ENCODE measurements around the gene RAET1L. TPM values are rescaled to one million over a fixed set of nuclear protein-coding genes. Genes with fewer than 3 reads are reported as not detected.
"Not testable (repeated sequence)": the region's sequence is repeated elsewhere in the genome, so short reads cannot be mapped to it uniquely, and the experiment has no call there.

The RAET1L gene
- total RNA-seq, 1 experiment from 2014 or later: 1.3 TPM

GRCh38 chr6:150065083-150065482, 39.8 kb upstream of the RAET1L start:
- H3K27me3 Mint-ChIP-seq (ENCODE audit: unreplicated experiment): no peaks in the 10 kb centered on the region
- CTCF ChIA-PET: no interaction called here
- no peaks in the 10 kb centered on the region for H3K9me3 Mint-ChIP-seq (ENCODE audit: low read depth, unreplicated experiment)
- intact Hi-C loops (cut with micrococcal nuclease; ENCODE audit: unreplicated experiment): no loop called here
- H3K4me3 Mint-ChIP-seq (ENCODE audit: low read depth, unreplicated experiment): no peak overlapping the region
- peaks cover 4% of the 10 kb centered on the region for H3K4me1 Mint-ChIP-seq (ENCODE audit: low read depth, unreplicated experiment)
- no peak for DNase-seq
- BruUV-seq (replicated peaks): no TSS peak
- no peak for TF ChIP-seq CTCF (IDR thresholded peaks at IDR 0.05; ENCODE audit: unreplicated experiment)
- H3K27ac Mint-ChIP-seq (ENCODE audit: unreplicated experiment): no peak overlapping the region
- peaks cover 8% of the 10 kb centered on the region for H3K36me3 Mint-ChIP-seq (ENCODE audit: insufficient read depth, unreplicated experiment)

- Mint-ChIP-seq H3K27me3 (ENCODE audit: unreplicated experiment) (no peaks in the 10 kb centered on the region), H3K9me3 (ENCODE audit: low read depth, unreplicated experiment) (no peaks in the 10 kb centered on the region), H3K27ac (ENCODE audit: unreplicated experiment) (no peak overlapping the region), H3K36me3 (ENCODE audit: insufficient read depth, unreplicated experiment) (peaks cover 3% of the 10 kb centered on the region), H3K4me3 (ENCODE audit: low read depth, unreplicated experiment) (no peak overlapping the region), H3K4me1 (ENCODE audit: low read depth, unreplicated experiment) (no peaks in the 10 kb centered on the region)
- no peak for DNase-seq
- intact Hi-C loops (cut with micrococcal nuclease; ENCODE audit: unreplicated experiment): no loop called here
- no peak for TF ChIP-seq CTCF (IDR thresholded peaks at IDR 0.05; ENCODE audit: unreplicated experiment)
- CTCF ChIA-PET: no interaction called here
- BruUV-seq (replicated peaks): no TSS peak
Observed at GRCh38 chr6:150063640-150064039, 38.3 kb upstream of the RAET1L start.

- DNase-seq; H3K9me3 Mint-ChIP-seq (ENCODE audit: low read depth, unreplicated experiment); CTCF ChIA-PET; H3K27ac Mint-ChIP-seq (ENCODE audit: unreplicated experiment); H3K4me1 Mint-ChIP-seq (ENCODE audit: low read depth, unreplicated experiment); H3K36me3 Mint-ChIP-seq (ENCODE audit: insufficient read depth, unreplicated experiment); intact Hi-C loops (cut with micrococcal nuclease; ENCODE audit: unreplicated experiment); BruUV-seq (replicated peaks); H3K4me3 Mint-ChIP-seq (ENCODE audit: low read depth, unreplicated experiment): not testable (repeated sequence)
- H3K27me3 Mint-ChIP-seq (ENCODE audit: unreplicated experiment): peaks cover 20% of the 10 kb centered on the region
Observed at GRCh38 chr6:150059973-150060372, 34.6 kb upstream of the RAET1L start.

- intact Hi-C loops (cut with micrococcal nuclease; ENCODE audit: unreplicated experiment): no loop called here
- H3K4me3 Mint-ChIP-seq (ENCODE audit: low read depth, unreplicated experiment): no peak overlapping the region
- TF ChIP-seq CTCF (IDR thresholded peaks at IDR 0.05; ENCODE audit: unreplicated experiment): no peak
- CTCF ChIA-PET: no interaction called here
- no TSS peak for BruUV-seq (replicated peaks)
- H3K27me3 Mint-ChIP-seq (ENCODE audit: unreplicated experiment): peaks cover 30% of the 10 kb centered on the region
- no peaks in the 10 kb centered on the region for H3K4me1 Mint-ChIP-seq (ENCODE audit: low read depth, unreplicated experiment)
- no peaks in the 10 kb centered on the region for H3K36me3 Mint-ChIP-seq (ENCODE audit: insufficient read depth, unreplicated experiment)
- H3K27ac Mint-ChIP-seq (ENCODE audit: unreplicated experiment): no peak overlapping the region
- no peaks in the 10 kb centered on the region for H3K9me3 Mint-ChIP-seq (ENCODE audit: low read depth, unreplicated experiment)
- DNase-seq: no peak
Observed at GRCh38 chr6:150058986-150059385, 33.7 kb upstream of the RAET1L start.

- BruUV-seq (replicated peaks): no TSS peak
- no peaks in the 10 kb centered on the region for H3K9me3 Mint-ChIP-seq (ENCODE audit: low read depth, unreplicated experiment)
- no peak overlapping the region for H3K27ac Mint-ChIP-seq (ENCODE audit: unreplicated experiment)
- DNase-seq: no peak
- H3K36me3 Mint-ChIP-seq (ENCODE audit: insufficient read depth, unreplicated experiment): no peaks in the 10 kb centered on the region
- H3K27me3 Mint-ChIP-seq (ENCODE audit: unreplicated experiment): peaks cover 37% of the 10 kb centered on the region
- TF ChIP-seq CTCF (IDR thresholded peaks at IDR 0.05; ENCODE audit: unreplicated experiment): no peak
- intact Hi-C loops (cut with micrococcal nuclease; ENCODE audit: unreplicated experiment): no loop called here
- CTCF ChIA-PET: no interaction called here
- no peaks in the 10 kb centered on the region for H3K4me1 Mint-ChIP-seq (ENCODE audit: low read depth, unreplicated experiment)
- no peak overlapping the region for H3K4me3 Mint-ChIP-seq (ENCODE audit: low read depth, unreplicated experiment)
Observed at GRCh38 chr6:150058231-150058792, 33.0 kb upstream of the RAET1L start.

Measured in Calu3 (cell line).